Spleen (tissue), 7 donors: Measurements from ENCODE around the gene TSPOAP1.

Source experiments
- POLR2A ChIP-seq, 3 donors: fragments of 450-650 bp; IDR thresholded peaks; one replicate each; pipeline ENCODE4 v1.5.1; 2017; ENCODE audit warnings: antibody characterized with exemption in 3 of 3, mild to moderate bottlenecking in 1 of 3
- POLR2AphosphoS5 ChIP-seq, 3 donors: sonication (generic); formaldehyde crosslinking; IDR thresholded peaks; one replicate each; pipeline ENCODE4 v1.5.1; 2017; ENCODE audit warnings: antibody characterized with exemption in 3 of 3
- TF ChIP-seq, protein P1 (sequence below), 11 experiments: fragments of 200-600 bp in 7 of 11; fragments of 450-650 bp in 4 of 11; sonication (generic) in 4 of 11; IDR thresholded peaks in 8 of 11; conservative IDR thresholded peaks in 3 of 11; 1 replicate in 7 of 11; 2 replicates in 4 of 11; pipeline versions ENCODE4 v1.4.0 to v1.8.0; 2016 to 2021; ENCODE audit warnings: antibody characterized with exemption in 11 of 11, inconsistent platforms in 4 of 11, mild to moderate bottlenecking in 1 of 11
- donor health status: DM: no; HTN: no; CAD: no; lungs with moderate emphysema.
- donor health status: DM: no; HTN: no; CAD: no.
- donor health status: DM: no; HTN: no; CAD: no.

DNA sequence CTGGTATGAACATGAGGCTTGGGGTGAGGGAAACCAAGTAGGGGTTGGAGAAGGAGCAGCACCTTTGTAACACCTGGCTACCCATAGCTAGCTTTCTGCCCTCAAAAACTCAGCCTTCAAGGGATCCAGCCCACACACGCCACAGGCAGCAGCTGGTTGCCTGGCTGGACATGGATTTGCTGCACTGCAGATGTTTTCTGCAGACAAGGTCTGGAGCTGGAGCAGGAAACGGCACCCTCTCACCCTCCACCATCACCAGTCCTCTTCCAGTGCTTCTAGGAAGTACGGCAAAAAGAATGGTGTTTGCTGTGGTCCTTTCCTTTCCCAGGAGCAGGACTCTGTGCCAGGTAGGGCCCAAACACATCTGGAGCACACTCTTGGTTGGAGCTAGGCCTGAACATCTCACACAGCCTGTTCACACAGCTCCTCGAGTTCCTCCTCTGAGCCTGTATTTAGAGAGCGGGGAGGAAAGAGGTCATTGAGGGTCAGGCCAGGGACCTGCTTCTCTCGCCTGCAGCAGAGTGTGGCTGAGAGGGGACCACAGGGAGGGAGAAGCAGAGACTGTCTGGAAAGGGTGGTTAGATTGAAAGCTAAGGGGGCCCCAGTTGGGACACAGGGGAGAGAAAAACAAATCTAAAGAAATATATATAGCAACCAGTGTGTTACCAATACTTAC, 26.1 kb upstream of the TSPOAP1 start:
- TF ChIP-seq, protein P1, sequence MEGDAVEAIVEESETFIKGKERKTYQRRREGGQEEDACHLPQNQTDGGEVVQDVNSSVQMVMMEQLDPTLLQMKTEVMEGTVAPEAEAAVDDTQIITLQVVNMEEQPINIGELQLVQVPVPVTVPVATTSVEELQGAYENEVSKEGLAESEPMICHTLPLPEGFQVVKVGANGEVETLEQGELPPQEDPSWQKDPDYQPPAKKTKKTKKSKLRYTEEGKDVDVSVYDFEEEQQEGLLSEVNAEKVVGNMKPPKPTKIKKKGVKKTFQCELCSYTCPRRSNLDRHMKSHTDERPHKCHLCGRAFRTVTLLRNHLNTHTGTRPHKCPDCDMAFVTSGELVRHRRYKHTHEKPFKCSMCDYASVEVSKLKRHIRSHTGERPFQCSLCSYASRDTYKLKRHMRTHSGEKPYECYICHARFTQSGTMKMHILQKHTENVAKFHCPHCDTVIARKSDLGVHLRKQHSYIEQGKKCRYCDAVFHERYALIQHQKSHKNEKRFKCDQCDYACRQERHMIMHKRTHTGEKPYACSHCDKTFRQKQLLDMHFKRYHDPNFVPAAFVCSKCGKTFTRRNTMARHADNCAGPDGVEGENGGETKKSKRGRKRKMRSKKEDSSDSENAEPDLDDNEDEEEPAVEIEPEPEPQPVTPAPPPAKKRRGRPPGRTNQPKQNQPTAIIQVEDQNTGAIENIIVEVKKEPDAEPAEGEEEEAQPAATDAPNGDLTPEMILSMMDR (IDR thresholded peaks at IDR 0.05 in 8 of 11, conservative IDR thresholded peaks at IDR 0.05 in 3 of 11): no peak
- TF ChIP-seq POLR2AphosphoS5 (IDR thresholded peaks at IDR 0.05) (peak in 1 of 3 donors; percentile 20), POLR2A (IDR thresholded peaks at IDR 0.05) (no peak)
